GM10266 (cell line): Measurements from ENCODE around the gene LPA.
"Not testable (repeated sequence)": the region's sequence is repeated elsewhere in the genome, so short reads cannot be mapped to it uniquely, and the experiment has no call there.

Experiments
- DNase-seq: peaks from one replicate; pipeline ENCODE4 v3.0.0; 2012; ENCODE audit errors: extremely low spot score
- TF ChIP-seq, protein P1 (sequence below): IDR thresholded peaks from 2 replicates; pipeline ENCODE4 v1.5.1; 2012; ENCODE audit warnings: mild to moderate bottlenecking, low read depth; ENCODE audit not compliant: control insufficient read depth, insufficient read depth; ENCODE audit errors: missing control alignments

Gene LPA

DNA sequence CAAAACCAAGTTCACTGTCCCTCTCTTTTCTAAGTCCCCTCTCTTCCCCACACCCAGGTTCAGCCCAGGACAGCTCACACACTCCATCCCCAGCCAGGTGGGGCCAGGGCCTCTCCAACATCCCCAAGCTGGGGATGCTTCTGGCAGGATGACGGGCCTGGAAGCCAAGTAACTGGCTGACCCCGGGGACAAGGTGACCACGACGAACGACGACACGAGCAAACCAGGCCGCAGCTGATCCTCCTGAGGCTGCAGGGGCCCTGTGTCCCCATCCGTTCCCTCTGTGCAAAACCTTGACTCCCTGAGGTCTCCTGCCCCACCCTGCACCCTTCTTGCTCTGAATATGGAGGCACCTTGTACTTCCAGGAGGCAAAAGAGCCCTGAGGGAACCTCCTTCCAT is 26.4 kb upstream of the LPA start:
- TF ChIP-seq, protein P1, sequence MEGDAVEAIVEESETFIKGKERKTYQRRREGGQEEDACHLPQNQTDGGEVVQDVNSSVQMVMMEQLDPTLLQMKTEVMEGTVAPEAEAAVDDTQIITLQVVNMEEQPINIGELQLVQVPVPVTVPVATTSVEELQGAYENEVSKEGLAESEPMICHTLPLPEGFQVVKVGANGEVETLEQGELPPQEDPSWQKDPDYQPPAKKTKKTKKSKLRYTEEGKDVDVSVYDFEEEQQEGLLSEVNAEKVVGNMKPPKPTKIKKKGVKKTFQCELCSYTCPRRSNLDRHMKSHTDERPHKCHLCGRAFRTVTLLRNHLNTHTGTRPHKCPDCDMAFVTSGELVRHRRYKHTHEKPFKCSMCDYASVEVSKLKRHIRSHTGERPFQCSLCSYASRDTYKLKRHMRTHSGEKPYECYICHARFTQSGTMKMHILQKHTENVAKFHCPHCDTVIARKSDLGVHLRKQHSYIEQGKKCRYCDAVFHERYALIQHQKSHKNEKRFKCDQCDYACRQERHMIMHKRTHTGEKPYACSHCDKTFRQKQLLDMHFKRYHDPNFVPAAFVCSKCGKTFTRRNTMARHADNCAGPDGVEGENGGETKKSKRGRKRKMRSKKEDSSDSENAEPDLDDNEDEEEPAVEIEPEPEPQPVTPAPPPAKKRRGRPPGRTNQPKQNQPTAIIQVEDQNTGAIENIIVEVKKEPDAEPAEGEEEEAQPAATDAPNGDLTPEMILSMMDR = no peak
- no peak for DNase-seq

DNA sequence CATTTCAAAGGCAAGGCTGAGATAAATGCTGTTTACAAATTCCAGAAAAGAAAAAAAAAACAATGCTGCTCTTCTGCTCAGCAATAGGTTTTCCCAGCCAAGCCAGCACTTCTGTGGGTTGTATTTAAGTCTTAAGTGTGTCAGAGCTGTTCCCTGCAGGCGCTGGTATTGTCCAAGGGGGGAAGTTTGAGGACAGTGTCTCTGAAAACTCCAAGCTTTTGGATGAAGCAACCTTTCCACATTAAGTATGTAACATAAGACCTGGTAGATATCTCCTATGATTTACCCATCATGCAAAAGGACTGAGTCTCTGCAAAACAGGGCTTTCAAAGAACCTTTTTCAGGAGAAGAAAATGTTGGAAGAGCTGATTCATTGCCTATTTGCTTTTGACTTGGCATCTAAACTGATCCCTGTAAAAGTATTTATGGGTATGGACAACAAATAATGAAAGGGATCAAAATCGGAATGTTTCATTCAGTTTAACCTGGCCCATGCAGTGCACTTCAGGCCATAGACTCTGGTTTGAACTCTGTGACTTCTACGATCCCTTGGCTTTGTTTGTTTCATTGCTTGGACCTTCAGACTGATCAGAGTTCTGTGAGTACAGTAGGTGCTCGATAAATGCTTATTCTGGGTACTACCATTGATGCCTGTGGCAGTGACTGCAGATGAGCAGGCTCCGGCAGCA is 21.8 kb upstream of the LPA start:
- TF ChIP-seq, protein P1 = no peak
- no peak for DNase-seq

DNA sequence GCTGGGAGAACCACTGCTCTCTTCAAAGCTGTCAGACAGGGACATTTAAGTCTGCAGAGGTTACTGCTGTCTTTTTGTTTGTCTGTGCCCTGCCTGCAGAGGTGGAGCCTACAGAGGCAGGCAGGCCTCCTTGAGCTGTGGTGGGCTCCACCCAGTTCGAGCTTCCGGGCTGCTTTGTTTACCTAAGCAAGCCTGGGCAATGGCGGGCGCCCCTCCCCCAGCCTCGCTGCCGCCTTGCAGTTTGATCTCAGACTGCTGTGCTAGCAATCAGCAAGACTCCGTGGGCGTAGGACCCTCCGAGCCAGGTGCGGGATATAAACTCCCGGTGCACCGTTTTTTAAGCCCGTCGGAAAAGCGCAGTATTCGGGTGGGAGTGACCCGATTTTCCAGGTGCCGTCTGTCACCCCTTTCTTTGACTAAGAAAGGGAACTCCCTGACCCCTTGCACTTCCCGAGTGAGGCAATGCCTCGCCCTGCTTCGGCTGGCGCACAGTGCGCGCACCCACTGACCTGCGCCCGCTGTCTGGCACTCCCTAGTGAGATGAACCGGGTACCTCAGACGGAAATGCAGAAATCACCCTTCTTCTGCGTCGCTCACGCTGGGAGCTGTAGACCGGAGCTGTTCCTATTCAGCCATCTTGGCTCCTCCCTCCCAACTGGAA is 21.2 kb upstream of the LPA start:
- DNase-seq = not testable (repeated sequence)

DNA sequence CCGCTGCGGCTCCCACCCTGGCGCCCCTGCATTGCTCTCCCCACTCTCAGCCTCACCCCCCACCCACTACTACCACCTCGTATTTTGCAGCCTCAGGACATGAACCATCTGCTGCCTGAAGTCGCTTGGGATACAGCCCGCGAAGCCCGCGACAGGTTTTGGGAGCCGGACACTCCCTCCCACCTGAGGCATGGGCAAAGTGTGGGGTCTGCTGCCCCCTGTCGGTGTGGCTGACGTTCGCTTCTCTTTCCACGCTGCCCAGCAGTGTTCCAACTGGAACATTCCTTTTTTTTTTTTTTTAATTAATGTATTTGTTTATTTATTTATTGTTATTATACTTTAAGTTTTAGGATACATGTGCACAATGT is 15.3 kb upstream of the LPA start:
- no peak for DNase-seq

DNA sequence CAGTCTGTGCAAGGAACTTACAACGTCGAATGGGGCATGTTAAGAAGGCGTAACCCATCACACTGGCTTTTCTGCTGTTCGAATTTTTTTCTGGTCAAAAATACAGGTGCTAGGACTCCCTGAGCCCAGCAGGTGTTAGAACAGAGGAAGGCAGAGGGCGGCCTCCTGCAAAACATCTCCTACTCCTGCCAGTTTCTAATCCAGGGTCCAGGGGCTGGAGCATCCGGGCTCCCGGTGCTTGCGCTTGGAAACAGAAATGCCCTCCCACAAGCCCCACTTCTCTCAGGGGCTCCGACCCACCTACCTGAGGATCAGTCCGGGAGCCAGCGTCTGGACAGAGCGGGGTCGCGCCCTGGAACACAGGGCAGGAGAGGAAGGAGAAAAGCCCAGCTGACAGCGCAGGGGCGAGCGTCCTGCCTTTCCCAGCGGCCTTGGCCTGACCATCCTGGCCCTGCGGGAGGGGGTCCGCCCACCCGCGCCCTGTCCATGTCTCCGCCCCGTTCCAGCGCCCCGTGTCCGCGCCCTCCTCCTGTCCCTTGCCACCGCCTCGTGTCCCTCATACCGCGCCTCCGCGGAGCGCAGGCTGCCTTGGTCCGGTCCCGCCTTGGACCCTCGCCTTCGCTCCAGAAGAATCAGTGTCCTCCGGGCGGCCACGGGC is 14.8 kb upstream of the LPA start:
- TF ChIP-seq, protein P1 = no peak
- DNase-seq = no peak

More for the DNA sequence above, 15.3 kb upstream of the LPA start:
- TF ChIP-seq, protein P1 = no peak

DNA sequence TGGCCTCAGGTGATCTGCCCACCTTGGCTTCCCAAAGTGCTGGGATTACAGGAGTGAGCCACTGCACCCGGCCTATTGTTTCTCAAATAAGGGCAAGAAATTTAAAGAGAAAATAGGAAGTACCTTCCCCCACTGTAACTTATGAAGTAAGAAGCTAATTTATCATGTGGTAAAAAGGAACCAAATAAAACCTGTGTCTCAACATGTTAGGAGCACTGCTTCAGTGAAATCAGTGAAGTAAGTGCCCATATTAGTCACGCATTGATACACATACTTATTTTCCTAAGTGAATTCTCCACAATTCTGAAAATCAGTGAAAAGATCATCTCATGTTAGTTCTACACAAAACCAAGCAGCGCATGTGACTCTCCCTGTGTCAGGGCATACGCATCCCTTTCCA is 14.2 kb upstream of the LPA start:
- no peak for DNase-seq
- TF ChIP-seq, protein P1 = no peak

DNA sequence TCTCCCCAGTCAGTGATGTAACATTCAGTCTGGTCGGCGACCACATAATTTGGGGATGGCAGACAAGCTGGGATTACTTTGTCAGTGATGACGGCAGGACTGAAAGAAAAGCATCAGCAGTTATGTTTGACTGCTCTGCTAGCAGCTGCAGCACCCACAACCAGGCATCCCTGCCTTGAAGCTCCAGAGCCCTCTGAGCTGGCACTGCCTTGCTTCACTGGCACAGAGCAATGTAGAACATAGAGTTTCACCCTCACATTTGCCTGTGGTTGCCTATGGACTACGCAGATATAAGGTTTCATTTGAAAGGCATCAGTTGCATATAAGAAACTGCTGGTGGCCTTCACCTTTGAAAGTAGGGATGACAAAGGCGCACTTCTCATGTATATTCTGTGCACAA is 12.3 kb upstream of the LPA start:
- not testable (repeated sequence) for DNase-seq

DNA sequence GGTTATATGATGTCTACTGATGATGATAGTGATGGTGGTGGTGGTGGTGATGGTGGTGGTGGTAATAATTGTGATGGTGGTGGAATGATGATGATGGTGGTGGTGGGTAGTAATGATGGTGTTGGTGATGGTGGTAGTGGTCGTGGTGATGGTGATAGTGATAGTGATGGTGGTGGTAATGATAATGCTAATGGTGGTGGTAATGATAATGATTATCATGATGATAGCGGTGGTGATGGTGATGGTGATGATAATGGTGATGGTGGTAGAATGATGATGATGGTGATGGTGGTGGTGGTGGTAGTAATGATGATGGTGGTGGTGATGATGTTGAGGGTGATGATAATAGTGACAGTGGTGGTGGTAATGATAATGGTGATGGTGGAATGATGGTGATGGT is 4.5 kb upstream of the LPA start:
- TF ChIP-seq, protein P1 = no peak
- DNase-seq = no peak
